DND-41 (cell line): ENCODE data around the gene XRCC5.

ENCODE experiments used
- ATAC-seq: fragments of 200-7000 bp; cut with Tn5 transposase; 3 replicates; pipeline ENCODE4 v1.9.1; 2021; ENCODE audit warnings: low read depth; ENCODE audit not compliant: insufficient read depth
- DNase-seq: peaks from one replicate; pipeline ENCODE4 v3.0.0-alpha.2; 2020
- H2AFZ ChIP-seq: 2 replicates; pipeline ENCODE4 v1.6.0; 2012; ENCODE audit warnings: low read depth, low read length
- H3K27ac ChIP-seq: 2 replicates; pipeline ENCODE4 v1.5.1; 2012; ENCODE audit warnings: low read length, inconsistent platforms
- H3K27me3 ChIP-seq: fragments of 200-600 bp; sonication (generic); 2 replicates; pipeline ENCODE4 v1.6.0; 2012; ENCODE audit warnings: low read length, mild to moderate bottlenecking, inconsistent platforms; ENCODE audit not compliant: insufficient read depth, poor library complexity
- H3K36me3 ChIP-seq: 2 replicates; pipeline ENCODE4 v1.5.1; 2012; ENCODE audit warnings: low read length, inconsistent platforms; ENCODE audit not compliant: insufficient read depth
- H3K4me1 ChIP-seq: 2 replicates; pipeline ENCODE4 v1.5.1; 2012; ENCODE audit warnings: mild to moderate bottlenecking, low read length; ENCODE audit not compliant: insufficient read depth
- H3K4me2 ChIP-seq: 2 replicates; pipeline ENCODE4 v1.6.0; 2012; ENCODE audit warnings: mild to moderate bottlenecking, moderate library complexity, low read length, inconsistent platforms; ENCODE audit not compliant: insufficient read depth
- H3K4me3 ChIP-seq, 2 experiments: fragments of 200-600 bp in 1 of 2; shearing (Covaris generic) in 1 of 2; 2 replicates each; pipeline ENCODE4 v1.5.1; 2012 to 2016; ENCODE audit warnings: inconsistent platforms in 2 of 2, low read length in 2 of 2, mild to moderate bottlenecking in 2 of 2, low read depth in 1 of 2, moderate library complexity in 1 of 2
- H3K79me2 ChIP-seq: 2 replicates; pipeline ENCODE4 v1.6.0; 2012; ENCODE audit warnings: low read length, inconsistent platforms; ENCODE audit not compliant: insufficient read depth
- H3K9ac ChIP-seq: 2 replicates; pipeline ENCODE4 v1.6.0; 2012; ENCODE audit warnings: low read depth, mild to moderate bottlenecking, inconsistent platforms, low read length, moderate library complexity
- H3K9me3 ChIP-seq: 2 replicates; pipeline ENCODE4 v1.5.1; 2012; ENCODE audit warnings: low read length, moderate library complexity, mild to moderate bottlenecking, inconsistent platforms; ENCODE audit not compliant: insufficient read depth, severe bottlenecking
- H4K20me1 ChIP-seq: 2 replicates; pipeline ENCODE4 v1.6.0; 2012; ENCODE audit warnings: low read length; ENCODE audit not compliant: insufficient read depth
- CTCF ChIP-seq: IDR thresholded peaks from 2 replicates; pipeline ENCODE4 v1.5.1; 2012; ENCODE audit warnings: borderline replicate concordance, low read length, moderate library complexity, mild to moderate bottlenecking; ENCODE audit not compliant: poor library complexity, severe bottlenecking; ENCODE audit errors: extremely low read depth
- EZH2 ChIP-seq: IDR thresholded peaks from 3 replicates; pipeline ENCODE4 v1.6.1; 2012; ENCODE audit warnings: borderline replicate concordance, low read depth, mild to moderate bottlenecking, moderate library complexity, low read length, inconsistent platforms; ENCODE audit not compliant: severe bottlenecking

The XRCC5 gene

GRCh38 chr2:216109962-216110614 is 940 bp downstream of the XRCC5 start:
- no peak overlapping the region for H2AFZ ChIP-seq
- H4K20me1 ChIP-seq, result peaks cover 25% of the 10 kb centered on the region
- peaks cover 52% of the 10 kb centered on the region for H3K4me1 ChIP-seq
- peak overlapping the region; percentile 74 to 82 for H3K4me3 ChIP-seq
- peaks cover 44% of the 10 kb centered on the region for H3K36me3 ChIP-seq
- no peak for ATAC-seq
- no peaks in the 10 kb centered on the region for H3K9me3 ChIP-seq
- peak overlapping the region; percentile 93 for H3K9ac ChIP-seq
- H3K27ac ChIP-seq, result peak overlapping the region; percentile 99
- DNase-seq, result no peak
- TF ChIP-seq CTCF (peak; percentile 45), EZH2 (no peak)
- H3K27me3 ChIP-seq, result no peaks in the 10 kb centered on the region
- peak overlapping the region; percentile 83 for H3K4me2 ChIP-seq
- peaks cover 53% of the 10 kb centered on the region for H3K79me2 ChIP-seq

DNA sequence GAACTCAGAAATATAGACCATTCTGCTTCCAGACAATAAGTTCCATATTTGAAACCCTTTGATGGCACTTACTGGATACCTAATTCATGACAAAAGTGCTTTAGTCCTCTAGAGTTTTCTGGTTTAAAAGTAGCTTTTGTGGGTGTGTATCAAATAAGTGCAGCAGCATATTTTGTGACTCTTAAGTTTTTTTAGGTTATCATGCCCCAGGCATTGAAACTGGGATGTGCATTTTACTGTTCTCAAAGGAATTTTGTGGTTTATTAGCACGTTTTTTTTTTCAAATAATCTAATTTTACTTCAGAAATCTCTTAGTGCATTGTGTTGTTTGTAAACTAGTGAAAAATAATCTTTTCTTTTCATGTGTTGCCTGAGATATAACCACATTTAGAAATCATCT is 1.5 kb downstream of the XRCC5 start:
- H3K4me1 ChIP-seq, result peaks cover 57% of the 10 kb centered on the region
- DNase-seq, result no peak
- H3K27me3 ChIP-seq, result no peaks in the 10 kb centered on the region
- H3K9ac ChIP-seq, result peak overlapping the region; percentile 93
- H3K27ac ChIP-seq, result peak overlapping the region; percentile 99
- no peak for ATAC-seq
- H3K9me3 ChIP-seq, result no peaks in the 10 kb centered on the region
- peaks cover 25% of the 10 kb centered on the region for H4K20me1 ChIP-seq
- H3K4me2 ChIP-seq, result peak overlapping the region; percentile 83
- no peak overlapping the region for H2AFZ ChIP-seq
- peak overlapping the region; percentile 74 to 82; a peak in 3 of 4 replicates for H3K4me3 ChIP-seq
- peaks cover 50% of the 10 kb centered on the region for H3K36me3 ChIP-seq
- TF ChIP-seq CTCF (no peak), EZH2 (no peak)
- H3K79me2 ChIP-seq, result peaks cover 59% of the 10 kb centered on the region

- TF ChIP-seq CTCF (no peak), EZH2 (no peak)
- Histone ChIP-seq H4K20me1 (peaks cover 25% of the 10 kb centered on the region), H3K27me3 (no peaks in the 10 kb centered on the region), H3K9ac (peak overlapping the region; percentile 93), H3K9me3 (no peaks in the 10 kb centered on the region), H3K27ac (peak overlapping the region; percentile 99), H3K4me2 (peak overlapping the region; percentile 83), H3K36me3 (peaks cover 55% of the 10 kb centered on the region), H3K79me2 (peaks cover 64% of the 10 kb centered on the region), H2AFZ (no peak overlapping the region), H3K4me1 (peaks cover 62% of the 10 kb centered on the region), H3K4me3 (peak overlapping the region; percentile 74 to 82; a peak in 2 of 4 replicates)
- no peak for DNase-seq
- no peak for ATAC-seq
Observed at GRCh38 chr2:216111122-216111521, 2.0 kb downstream of the XRCC5 start.
